ENCODE measurements around the gene ZNF501.

The ZNF501 gene

GRCh38 chr3:44729384-44729910 lies at the start of gene ZNF501:
ZNF501 (plus strand) TSS chr3:44729635; CDS start chr3:44734422, 4,787 bp downstream.
- H3K4me3 Mint-ChIP-seq: peak within 1 kb of the TSS; percentile 94
- H3K27me3 Mint-ChIP-seq: no peaks in the 10 kb centered on the region
- H3K27ac Mint-ChIP-seq: peak within 1 kb of the TSS; percentile 86
- peaks cover 29% of the 10 kb centered on the region for H3K9me3 Mint-ChIP-seq (ENCODE audit: low read depth)
- peaks cover 16% of the 10 kb centered on the region for H3K4me1 Mint-ChIP-seq (ENCODE audit: low read depth)
- H3K36me3 Mint-ChIP-seq: peaks cover 51% of the 10 kb centered on the region

DNA sequence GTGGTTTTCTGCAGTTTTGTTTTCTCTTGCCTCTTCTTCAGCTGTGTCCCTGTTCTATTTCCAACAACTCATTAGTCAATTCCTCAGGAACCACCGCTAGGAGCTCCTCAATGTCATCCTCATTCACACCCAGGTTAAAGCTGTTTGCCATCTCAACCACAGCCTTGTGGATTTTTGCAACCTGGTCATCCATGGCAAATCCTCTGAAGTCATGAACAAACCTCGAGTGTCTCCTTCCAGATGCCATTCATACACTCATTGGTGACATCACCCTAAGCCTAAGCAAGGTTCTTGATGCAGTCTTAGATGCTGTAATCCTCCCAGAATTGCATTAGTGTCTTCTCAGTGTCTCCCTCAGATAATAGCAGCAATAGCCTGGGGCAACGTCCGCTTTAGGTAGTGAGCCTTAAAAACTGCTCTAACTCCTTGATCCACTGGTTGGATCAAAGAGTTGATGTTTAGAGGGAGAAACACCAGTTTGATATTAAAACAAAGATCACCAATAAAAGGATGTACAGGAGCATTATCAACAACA lies 48.4 kb upstream of the ZNF501 start:
- Mint-ChIP-seq H3K27me3 (no peaks in the 10 kb centered on the region), H3K9me3 (ENCODE audit: low read depth) (peaks cover 24% of the 10 kb centered on the region), H3K36me3 (peaks cover 39% of the 10 kb centered on the region), H3K4me3 (no peak overlapping the region), H3K27ac (no peak overlapping the region), H3K4me1 (ENCODE audit: low read depth) (peaks cover 13% of the 10 kb centered on the region)

DNA sequence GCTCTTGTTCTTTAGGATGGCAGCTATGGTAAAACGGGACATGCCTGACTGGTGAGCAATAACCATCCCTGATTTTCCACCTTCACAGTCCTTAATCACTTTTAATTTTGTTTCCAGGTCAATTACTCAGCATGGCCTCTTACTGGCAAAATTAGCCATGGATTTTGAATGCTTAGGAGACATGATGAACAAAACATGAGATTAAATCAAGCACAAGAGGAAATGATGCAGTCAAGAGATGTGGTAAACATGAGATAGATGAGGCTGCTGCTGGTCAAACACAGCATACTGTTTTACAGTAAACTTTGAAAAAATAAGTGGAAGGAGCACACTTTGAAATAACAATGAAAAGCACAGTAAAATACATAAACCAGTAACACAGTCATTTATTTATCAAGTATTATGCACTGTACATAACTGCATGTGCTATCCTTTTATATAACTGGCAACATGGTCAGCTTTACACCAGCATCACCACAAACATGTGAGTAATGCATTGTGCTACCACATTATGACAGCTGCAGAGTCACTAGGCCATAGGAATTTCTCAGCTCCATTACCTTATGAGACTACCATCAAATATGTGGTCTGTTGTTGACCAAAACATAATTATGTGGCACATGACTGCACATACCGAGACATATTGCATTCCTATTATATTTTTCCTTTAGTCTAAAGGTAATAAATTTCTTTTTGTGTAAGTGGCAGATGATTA lies 47.1 kb upstream of the ZNF501 start:
- peaks cover under 1% of the 10 kb centered on the region for H3K27me3 Mint-ChIP-seq
- H3K4me1 Mint-ChIP-seq (ENCODE audit: low read depth): peaks cover 13% of the 10 kb centered on the region
- H3K9me3 Mint-ChIP-seq (ENCODE audit: low read depth): peaks cover 33% of the 10 kb centered on the region
- peaks cover 46% of the 10 kb centered on the region for H3K36me3 Mint-ChIP-seq
- H3K27ac Mint-ChIP-seq: no peak overlapping the region
- no peak overlapping the region for H3K4me3 Mint-ChIP-seq

DNA sequence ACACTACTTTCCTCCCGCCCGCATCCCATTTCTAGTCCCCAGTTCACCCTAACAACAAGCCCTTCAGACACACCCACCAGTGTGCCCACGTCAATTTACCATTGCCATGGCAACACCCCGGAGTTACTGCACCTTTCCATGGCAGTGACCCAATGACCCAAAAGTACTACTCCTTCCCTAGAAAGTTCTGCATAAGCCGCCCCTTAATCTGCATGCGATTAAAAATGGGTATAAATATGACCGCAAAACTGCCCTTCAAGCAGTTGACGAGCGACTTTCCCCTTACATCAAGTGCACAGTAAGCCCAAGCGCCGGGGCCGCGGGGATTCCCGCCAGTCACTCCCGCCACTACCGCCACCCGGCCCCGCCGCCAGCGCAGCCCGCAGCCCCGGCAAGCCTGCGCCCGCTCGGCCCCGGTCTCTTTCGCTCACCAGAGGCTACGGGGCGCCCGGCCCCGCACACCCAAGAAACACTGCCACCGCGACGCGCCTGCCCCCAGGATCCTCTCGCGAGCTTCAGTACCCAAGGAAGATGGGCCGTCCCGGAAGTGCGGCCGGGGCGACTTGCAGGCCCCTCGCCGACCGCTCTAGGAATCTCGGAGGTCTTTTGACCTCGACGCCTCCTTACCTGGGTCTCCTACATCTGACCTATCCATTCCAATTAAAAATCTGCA lies 44.2 kb upstream of the ZNF501 start:
- H3K9me3 Mint-ChIP-seq (ENCODE audit: low read depth): peaks cover 46% of the 10 kb centered on the region
- H3K27ac Mint-ChIP-seq: peak overlapping the region; percentile 76

DNA sequence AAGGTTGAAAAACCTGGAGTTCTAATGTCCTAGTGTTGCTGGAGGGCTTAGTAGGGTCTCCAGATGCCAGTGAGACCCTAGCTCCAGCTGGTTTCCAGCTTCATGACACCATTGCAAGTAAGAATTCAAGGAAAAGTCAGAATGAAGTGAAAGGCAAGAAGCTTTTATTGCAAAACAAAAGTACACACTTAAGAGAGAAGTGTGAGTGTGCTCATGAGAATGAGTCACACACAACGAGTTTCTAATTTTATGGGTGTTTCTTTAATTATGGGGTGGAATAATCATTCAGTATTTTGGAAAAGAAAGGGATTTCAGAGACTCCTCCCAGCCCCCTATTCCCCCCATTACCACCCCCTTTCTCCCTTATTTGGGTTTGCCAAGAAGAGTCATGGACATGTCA lies 41.5 kb upstream of the ZNF501 start:
- H3K27ac Mint-ChIP-seq: no peak overlapping the region
- no peak overlapping the region for H3K4me3 Mint-ChIP-seq
- peaks cover 38% of the 10 kb centered on the region for H3K9me3 Mint-ChIP-seq (ENCODE audit: low read depth)
- H3K4me1 Mint-ChIP-seq (ENCODE audit: low read depth): peaks cover 13% of the 10 kb centered on the region
- H3K27me3 Mint-ChIP-seq: peaks cover 30% of the 10 kb centered on the region
- H3K36me3 Mint-ChIP-seq: peaks cover 52% of the 10 kb centered on the region

More for the DNA sequence above, 44.2 kb upstream of the ZNF501 start:
- H3K4me3 Mint-ChIP-seq: peak overlapping the region; percentile 91
- peaks cover 13% of the 10 kb centered on the region for H3K4me1 Mint-ChIP-seq (ENCODE audit: low read depth)
- H3K27me3 Mint-ChIP-seq: peaks cover 15% of the 10 kb centered on the region
- H3K36me3 Mint-ChIP-seq: peaks cover 57% of the 10 kb centered on the region

GRCh38 chr3:44712455-44713075 lies 16.9 kb upstream of the ZNF501 start, which contains the start of gene ZNF502:
ZNF502 (plus strand) TSS chr3:44712660; CDS start chr3:44720262, 7,602 bp downstream.
- H3K27me3 Mint-ChIP-seq: peaks cover 13% of the 10 kb centered on the region
- H3K9me3 Mint-ChIP-seq (ENCODE audit: low read depth): peaks cover 21% of the 10 kb centered on the region
- H3K27ac Mint-ChIP-seq: peak within 1 kb of the TSS; percentile 41
- H3K36me3 Mint-ChIP-seq: peaks cover 45% of the 10 kb centered on the region
- peaks cover 16% of the 10 kb centered on the region for H3K4me1 Mint-ChIP-seq (ENCODE audit: low read depth)
- peak within 1 kb of the TSS; percentile 93 for H3K4me3 Mint-ChIP-seq

DNA sequence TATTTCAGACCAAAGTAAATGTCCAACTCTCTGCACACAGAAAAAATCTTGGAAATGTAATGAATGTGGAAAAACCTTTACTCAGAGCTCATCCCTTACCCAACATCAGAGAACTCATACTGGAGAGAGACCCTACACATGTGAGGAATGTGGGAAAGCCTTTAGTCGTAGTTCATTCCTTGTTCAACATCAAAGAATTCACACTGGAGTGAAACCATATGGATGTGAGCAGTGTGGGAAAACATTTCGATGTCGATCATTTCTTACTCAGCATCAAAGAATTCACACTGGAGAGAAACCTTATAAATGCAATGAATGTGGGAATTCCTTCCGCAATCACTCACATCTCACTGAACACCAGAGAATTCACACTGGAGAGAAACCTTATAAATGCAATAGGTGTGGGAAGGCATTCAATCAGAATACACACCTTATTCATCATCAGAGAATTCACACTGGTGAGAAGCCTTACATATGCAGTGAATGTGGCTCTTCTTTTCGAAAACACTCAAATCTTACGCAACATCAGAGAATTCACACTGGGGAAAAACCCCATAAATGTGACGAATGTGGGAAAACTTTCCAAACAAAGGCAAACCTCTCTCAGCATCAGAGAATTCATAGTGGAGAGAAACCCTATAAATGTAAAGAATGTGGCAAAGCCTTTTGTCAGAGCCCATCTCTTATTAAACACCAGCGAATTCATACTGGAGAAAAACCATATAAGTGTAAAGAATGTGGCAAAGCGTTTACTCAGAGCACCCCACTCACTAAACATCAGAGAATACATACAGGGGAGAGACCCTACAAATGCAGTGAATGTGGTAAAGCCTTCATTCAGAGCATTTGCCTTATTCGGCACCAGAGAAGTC lies 8.0 kb upstream of the ZNF501 start:
- Mint-ChIP-seq H3K4me1 (ENCODE audit: low read depth) (no peaks in the 10 kb centered on the region), H3K27ac (no peak overlapping the region), H3K9me3 (ENCODE audit: low read depth) (peaks cover 48% of the 10 kb centered on the region), H3K4me3 (no peak overlapping the region), H3K27me3 (no peaks in the 10 kb centered on the region), H3K36me3 (peaks cover 63% of the 10 kb centered on the region)

DNA sequence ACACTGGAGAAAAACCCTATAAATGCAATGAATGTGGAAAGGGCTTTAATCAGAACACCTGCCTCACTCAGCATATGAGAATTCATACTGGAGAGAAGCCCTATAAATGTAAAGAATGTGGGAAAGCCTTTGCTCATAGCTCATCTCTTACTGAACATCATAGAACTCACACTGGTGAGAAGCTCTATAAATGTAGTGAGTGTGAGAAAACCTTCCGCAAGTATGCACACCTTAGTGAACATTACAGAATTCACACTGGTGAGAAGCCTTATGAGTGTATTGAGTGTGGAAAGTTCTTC lies 7.4 kb upstream of the ZNF501 start:
- no peak overlapping the region for H3K4me3 Mint-ChIP-seq
- no peak overlapping the region for H3K27ac Mint-ChIP-seq
- peaks cover 42% of the 10 kb centered on the region for H3K9me3 Mint-ChIP-seq (ENCODE audit: low read depth)
- peaks cover 57% of the 10 kb centered on the region for H3K36me3 Mint-ChIP-seq
- H3K27me3 Mint-ChIP-seq: no peaks in the 10 kb centered on the region
- no peaks in the 10 kb centered on the region for H3K4me1 Mint-ChIP-seq (ENCODE audit: low read depth)

DNA sequence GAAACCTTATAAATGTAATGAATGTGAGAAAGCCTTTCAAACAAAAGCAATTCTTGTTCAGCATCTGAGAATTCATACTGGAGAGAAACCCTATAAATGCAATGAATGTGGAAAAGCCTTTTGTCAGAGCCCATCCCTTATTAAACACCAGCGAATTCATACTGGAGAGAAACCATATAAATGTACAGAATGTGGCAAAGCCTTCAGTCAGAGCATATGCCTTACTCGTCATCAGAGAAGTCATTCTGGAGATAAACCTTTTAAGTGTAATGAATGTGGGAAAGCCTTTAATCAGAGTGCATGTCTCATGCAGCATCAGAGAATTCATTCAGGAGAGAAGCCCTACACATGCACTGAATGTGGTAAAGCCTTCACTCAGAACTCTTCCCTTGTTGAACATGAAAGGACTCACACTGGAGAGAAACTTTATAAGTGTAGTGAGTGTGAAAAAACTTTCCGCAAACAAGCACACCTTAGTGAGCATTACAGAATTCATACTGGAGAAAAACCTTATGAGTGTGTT lies 5.3 kb downstream of the ZNF501 start:
- Mint-ChIP-seq H3K36me3 (peaks cover 54% of the 10 kb centered on the region), H3K27me3 (no peaks in the 10 kb centered on the region), H3K4me3 (no peak overlapping the region), H3K9me3 (ENCODE audit: low read depth) (peaks cover 45% of the 10 kb centered on the region), H3K27ac (no peak overlapping the region), H3K4me1 (ENCODE audit: low read depth) (peaks cover 9% of the 10 kb centered on the region)

GRCh38 chr3:44761101-44761423 lies 31.6 kb downstream of the ZNF501 start:
- Mint-ChIP-seq H3K27ac (peak overlapping the region; percentile 82), H3K9me3 (ENCODE audit: low read depth) (peaks cover 10% of the 10 kb centered on the region), H3K4me3 (peak overlapping the region; percentile 92), H3K4me1 (ENCODE audit: low read depth) (peaks cover 33% of the 10 kb centered on the region), H3K36me3 (peaks cover 26% of the 10 kb centered on the region), H3K27me3 (peaks cover under 1% of the 10 kb centered on the region)

DNA sequence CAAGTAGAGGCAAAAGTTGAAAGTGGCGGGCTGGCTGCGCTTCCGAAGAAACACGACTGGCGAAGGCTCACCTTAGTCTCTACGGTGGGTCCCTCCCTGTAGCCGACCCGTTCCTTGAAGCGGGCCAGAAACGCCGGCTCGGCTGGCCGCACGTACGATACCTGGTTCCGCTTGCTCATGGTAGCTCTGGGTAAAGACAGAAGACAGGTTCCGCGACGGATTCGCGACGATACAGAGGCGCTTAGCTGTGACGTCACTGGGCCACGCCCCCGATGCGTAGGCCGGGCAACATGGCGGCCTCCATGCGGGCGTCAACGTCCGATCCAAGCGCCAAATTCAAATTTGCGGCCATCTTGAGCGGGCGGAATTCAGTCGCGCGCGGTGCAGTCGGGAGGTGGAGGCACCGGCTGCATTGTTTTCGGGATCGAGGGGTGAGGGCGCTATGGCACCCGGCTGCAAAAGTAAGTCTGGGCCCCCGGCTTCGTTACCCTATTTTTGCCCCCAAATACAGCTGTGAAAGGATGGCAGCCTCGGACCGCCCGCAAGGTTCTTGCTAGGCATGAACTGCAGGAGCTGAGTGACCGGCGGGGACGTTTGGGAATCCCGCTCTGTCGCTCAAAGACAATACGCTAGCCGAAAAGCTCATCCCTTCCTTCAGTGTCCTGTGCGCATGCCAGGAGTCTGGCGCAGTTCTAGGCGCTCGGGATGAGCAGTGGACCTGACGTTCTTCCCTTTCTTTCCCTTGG lies 32.2 kb downstream of the ZNF501 start, which contains the start of the genes KIAA1143 and KIF15:
Gene KIAA1143 (minus strand): TSS at position 196 of the 746 bp plus-strand sequence. CDS start 17 bp downstream, at position 179.
Gene KIF15 (plus strand): TSS at position 371 of the 746 bp plus-strand sequence. CDS start 72 bp downstream, at position 443.
- Mint-ChIP-seq H3K36me3 (peaks cover 24% of the 10 kb centered on the region), H3K4me3 (peak within 1 kb of the TSS; percentile 92), H3K27me3 (peaks cover 3% of the 10 kb centered on the region), H3K4me1 (ENCODE audit: low read depth) (peaks cover 32% of the 10 kb centered on the region), H3K9me3 (ENCODE audit: low read depth) (peaks cover 10% of the 10 kb centered on the region), H3K27ac (peak within 1 kb of the TSS; percentile 82)

DNA sequence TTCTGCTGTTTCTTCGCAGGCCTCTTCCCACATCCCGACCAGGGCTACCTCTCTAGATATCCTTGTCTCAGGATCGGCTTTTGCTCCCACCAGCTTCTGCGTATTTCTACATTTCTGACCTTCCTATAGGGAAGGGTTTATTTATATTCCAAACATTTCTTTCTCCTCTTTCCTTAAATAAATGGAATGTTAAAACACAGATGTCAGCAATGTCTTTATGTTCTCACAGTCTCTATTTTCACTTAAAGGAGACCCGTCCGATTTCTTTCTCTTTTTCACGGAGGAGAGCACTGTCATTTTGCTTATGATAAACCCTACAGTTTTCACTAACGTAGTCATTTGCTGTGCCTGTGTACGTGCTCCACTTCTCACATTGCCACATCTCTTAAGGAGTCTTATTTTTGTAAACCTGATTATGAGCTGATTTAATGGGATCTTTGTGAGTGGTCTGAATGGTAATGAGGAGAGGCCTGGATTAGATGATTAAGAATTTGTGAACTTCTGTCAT lies 32.8 kb downstream of the ZNF501 start:
- peaks cover 24% of the 10 kb centered on the region for H3K36me3 Mint-ChIP-seq
- H3K9me3 Mint-ChIP-seq (ENCODE audit: low read depth): peaks cover 7% of the 10 kb centered on the region
- H3K27me3 Mint-ChIP-seq: peaks cover 4% of the 10 kb centered on the region
- H3K27ac Mint-ChIP-seq: peak overlapping the region; percentile 82
- peak overlapping the region; percentile 92 for H3K4me3 Mint-ChIP-seq
- peaks cover 30% of the 10 kb centered on the region for H3K4me1 Mint-ChIP-seq (ENCODE audit: low read depth)

GRCh38 chr3:44762690-44763089 lies 33.3 kb downstream of the ZNF501 start:
- H3K27ac Mint-ChIP-seq: no peak overlapping the region
- H3K27me3 Mint-ChIP-seq: peaks cover 5% of the 10 kb centered on the region
- H3K4me3 Mint-ChIP-seq: peak overlapping the region; percentile 92
- H3K9me3 Mint-ChIP-seq (ENCODE audit: low read depth): peaks cover 2% of the 10 kb centered on the region
- H3K4me1 Mint-ChIP-seq (ENCODE audit: low read depth): peaks cover 25% of the 10 kb centered on the region
- peaks cover 21% of the 10 kb centered on the region for H3K36me3 Mint-ChIP-seq
